UCSD-AML1 (cell line): ENCODE measurements around the gene SCAI.

Source experiments
- DNase-seq: peaks from one replicate; lab custom pipeline; 2025; ENCODE audit not compliant: unreplicated experiment; lab: John Stamatoyannopoulos, UW

The SCAI gene

GRCh38 chr9:124894741-124895170 is 248.6 kb downstream of the SCAI start:
- peak; percentile 22 for DNase-seq

- DNase-seq: no peak
Observed at GRCh38 chr9:124894035-124894740, 249.1 kb downstream of the SCAI start.
